ENCODE results near the gene ZNF200.

GRCh38 chr16:3190949-3191353 lies 44.0 kb downstream of the ZNF200 start:
- TF ChIP-seq POLR2AphosphoS5 (IDR thresholded peaks at IDR 0.05; ENCODE audit: low read depth, low read length), result no peak
- TF ChIP-seq SIN3A (IDR thresholded peaks at IDR 0.05; ENCODE audit: borderline replicate concordance, insufficient read depth, low read length), result no peak
- TF ChIP-seq REST (IDR thresholded peaks at IDR 0.05; ENCODE audit: insufficient read depth in 1 of 2, low read depth in 2 of 2, low read length in 2 of 2), result no peak
- no peak for TF ChIP-seq TAF1 (IDR thresholded peaks at IDR 0.05; ENCODE audit: borderline replicate concordance, insufficient read depth, low read length)

Measured in PFSK-1 (cell line).